ENCODE measurements around the gene CDK5RAP2.

The CDK5RAP2 gene

GRCh38 chr9:120392245-120392644, 187.7 kb downstream of the CDK5RAP2 start:
- no peak overlapping the region for H3K27ac ChIP-seq
- TF ChIP-seq ZFX (IDR thresholded peaks at IDR 0.05): no peak
- no peak for TF ChIP-seq CTCF (conservative IDR thresholded peaks at IDR 0.05)

GRCh38 chr9:120391691-120392090, 188.3 kb downstream of the CDK5RAP2 start:
- no peak overlapping the region for H3K27ac ChIP-seq
- TF ChIP-seq CTCF (conservative IDR thresholded peaks at IDR 0.05): no peak
- TF ChIP-seq ZFX (IDR thresholded peaks at IDR 0.05): no peak

GRCh38 chr9:120390637-120391190, 189.3 kb downstream of the CDK5RAP2 start:
- H3K27ac ChIP-seq: no peak overlapping the region
- TF ChIP-seq ZFX (IDR thresholded peaks at IDR 0.05) (no peak), CTCF (conservative IDR thresholded peaks at IDR 0.05) (no peak)

- TF ChIP-seq CTCF (conservative IDR thresholded peaks at IDR 0.05) (no peak), ZFX (IDR thresholded peaks at IDR 0.05) (no peak)
- H3K27ac ChIP-seq: no peak overlapping the region
These were observed 190.1 kb downstream of the CDK5RAP2 start for GRCh38 chr9:120389867-120390266.

- H3K27ac ChIP-seq: no peak overlapping the region
- TF ChIP-seq ZFX (IDR thresholded peaks at IDR 0.05) (no peak), CTCF (conservative IDR thresholded peaks at IDR 0.05) (no peak)
These were observed 190.7 kb downstream of the CDK5RAP2 start for GRCh38 chr9:120389300-120389699.

GRCh38 chr9:120388003-120388855, 191.7 kb downstream of the CDK5RAP2 start:
- TF ChIP-seq ZFX (IDR thresholded peaks at IDR 0.05) (no peak), CTCF (conservative IDR thresholded peaks at IDR 0.05) (no peak)
- no peak overlapping the region for H3K27ac ChIP-seq

GRCh38 chr9:120387257-120388002, 192.5 kb downstream of the CDK5RAP2 start:
- peak overlapping the region; percentile 67 for H3K27ac ChIP-seq
- no peak for TF ChIP-seq CTCF (conservative IDR thresholded peaks at IDR 0.05)
- no peak for TF ChIP-seq ZFX (IDR thresholded peaks at IDR 0.05)

Data from C4-2B (cell line).